KOPT-K1 (cell line): ENCODE data around the gene SMAD1.

Experiments used
- H3K27ac ChIP-seq: fragments of 200-600 bp; sonication (generic); 2 replicates; pipeline ENCODE4 v1.5.1; 2016; ENCODE audit warnings: antibody characterized with exemption, mild to moderate bottlenecking, low read depth, low read length; ENCODE audit not compliant: poor library complexity, severe bottlenecking
- H3K36me3 ChIP-seq: fragments of 200-600 bp; sonication (generic); 2 replicates; pipeline ENCODE4 v1.5.1; 2017; ENCODE audit warnings: antibody characterized with exemption, mild to moderate bottlenecking, low read length, moderate library complexity; ENCODE audit not compliant: insufficient read depth
- H3K9me3 ChIP-seq: fragments of 200-600 bp; sonication (generic); 2 replicates; pipeline ENCODE4 v1.5.1; 2017; ENCODE audit warnings: antibody characterized with exemption, low read length, mild to moderate bottlenecking; ENCODE audit not compliant: insufficient read depth, poor library complexity, severe bottlenecking

SMAD1 gene

GRCh38 chr4:145498430-145498829, 16.8 kb downstream of the SMAD1 start:
- Histone ChIP-seq H3K9me3 (no peaks in the 10 kb centered on the region), H3K27ac (no peak overlapping the region), H3K36me3 (no peaks in the 10 kb centered on the region)

GRCh38 chr4:145501051-145501660, 19.5 kb downstream of the SMAD1 start:
- Histone ChIP-seq H3K27ac (no peak overlapping the region), H3K9me3 (no peaks in the 10 kb centered on the region)

GRCh38 chr4:145502809-145503208, 21.2 kb downstream of the SMAD1 start:
- no peaks in the 10 kb centered on the region for H3K9me3 ChIP-seq
- no peaks in the 10 kb centered on the region for H3K36me3 ChIP-seq
- H3K27ac ChIP-seq: no peak overlapping the region

More at GRCh38 chr4:145501051-145501660, 19.5 kb downstream of the SMAD1 start:
- H3K36me3 ChIP-seq: no peaks in the 10 kb centered on the region

- H3K9me3 ChIP-seq: no peaks in the 10 kb centered on the region
- H3K36me3 ChIP-seq: no peaks in the 10 kb centered on the region
- H3K27ac ChIP-seq: no peak overlapping the region
Observed at GRCh38 chr4:145503486-145504072, 21.9 kb downstream of the SMAD1 start.

- Histone ChIP-seq H3K36me3 (no peaks in the 10 kb centered on the region), H3K27ac (no peak overlapping the region)
Observed at GRCh38 chr4:145505995-145506394, 24.3 kb downstream of the SMAD1 start.

GRCh38 chr4:145507636-145508035, 26.0 kb downstream of the SMAD1 start:
- Histone ChIP-seq H3K9me3 (peaks cover 16% of the 10 kb centered on the region), H3K27ac (no peak overlapping the region), H3K36me3 (no peaks in the 10 kb centered on the region)

More at GRCh38 chr4:145505995-145506394, 24.3 kb downstream of the SMAD1 start:
- no peaks in the 10 kb centered on the region for H3K9me3 ChIP-seq

- no peaks in the 10 kb centered on the region for H3K36me3 ChIP-seq
Observed at GRCh38 chr4:145511913-145512522, 30.4 kb downstream of the SMAD1 start.

GRCh38 chr4:145513020-145513621, 31.5 kb downstream of the SMAD1 start:
- no peak overlapping the region for H3K27ac ChIP-seq
- H3K9me3 ChIP-seq: peaks cover 21% of the 10 kb centered on the region
- H3K36me3 ChIP-seq: no peaks in the 10 kb centered on the region

More at GRCh38 chr4:145511913-145512522, 30.4 kb downstream of the SMAD1 start:
- Histone ChIP-seq H3K27ac (no peak overlapping the region), H3K9me3 (peaks cover 21% of the 10 kb centered on the region)

- Histone ChIP-seq H3K9me3 (no peaks in the 10 kb centered on the region), H3K27ac (no peak overlapping the region)
Observed at GRCh38 chr4:145520172-145520571, 38.5 kb downstream of the SMAD1 start.

GRCh38 chr4:145521282-145521681, 39.6 kb downstream of the SMAD1 start:
- Histone ChIP-seq H3K27ac (no peak overlapping the region), H3K36me3 (no peaks in the 10 kb centered on the region), H3K9me3 (no peaks in the 10 kb centered on the region)

More at GRCh38 chr4:145520172-145520571, 38.5 kb downstream of the SMAD1 start:
- H3K36me3 ChIP-seq: no peaks in the 10 kb centered on the region

GRCh38 chr4:145523117-145523516, 41.5 kb downstream of the SMAD1 start:
- no peak overlapping the region for H3K27ac ChIP-seq
- H3K9me3 ChIP-seq: no peaks in the 10 kb centered on the region
- no peaks in the 10 kb centered on the region for H3K36me3 ChIP-seq

GRCh38 chr4:145524552-145524951, 42.9 kb downstream of the SMAD1 start:
- H3K9me3 ChIP-seq: no peaks in the 10 kb centered on the region
- no peak overlapping the region for H3K27ac ChIP-seq
- H3K36me3 ChIP-seq: no peaks in the 10 kb centered on the region

- no peaks in the 10 kb centered on the region for H3K9me3 ChIP-seq
- H3K27ac ChIP-seq: no peak overlapping the region
- no peaks in the 10 kb centered on the region for H3K36me3 ChIP-seq
Observed at GRCh38 chr4:145525291-145525740, 43.7 kb downstream of the SMAD1 start.

GRCh38 chr4:145527773-145528172, 46.1 kb downstream of the SMAD1 start:
- Histone ChIP-seq H3K27ac (no peak overlapping the region), H3K9me3 (no peaks in the 10 kb centered on the region), H3K36me3 (no peaks in the 10 kb centered on the region)

- H3K27ac ChIP-seq: no peak overlapping the region
- H3K9me3 ChIP-seq: no peaks in the 10 kb centered on the region
- H3K36me3 ChIP-seq: no peaks in the 10 kb centered on the region
Observed at GRCh38 chr4:145528601-145529000, 46.9 kb downstream of the SMAD1 start.
